ENCODE data around the gene LEPR.
"Not testable (repeated sequence)": the region's sequence is repeated elsewhere in the genome, so short reads cannot be mapped to it uniquely, and the experiment has no call there.

LEPR gene, protein sequence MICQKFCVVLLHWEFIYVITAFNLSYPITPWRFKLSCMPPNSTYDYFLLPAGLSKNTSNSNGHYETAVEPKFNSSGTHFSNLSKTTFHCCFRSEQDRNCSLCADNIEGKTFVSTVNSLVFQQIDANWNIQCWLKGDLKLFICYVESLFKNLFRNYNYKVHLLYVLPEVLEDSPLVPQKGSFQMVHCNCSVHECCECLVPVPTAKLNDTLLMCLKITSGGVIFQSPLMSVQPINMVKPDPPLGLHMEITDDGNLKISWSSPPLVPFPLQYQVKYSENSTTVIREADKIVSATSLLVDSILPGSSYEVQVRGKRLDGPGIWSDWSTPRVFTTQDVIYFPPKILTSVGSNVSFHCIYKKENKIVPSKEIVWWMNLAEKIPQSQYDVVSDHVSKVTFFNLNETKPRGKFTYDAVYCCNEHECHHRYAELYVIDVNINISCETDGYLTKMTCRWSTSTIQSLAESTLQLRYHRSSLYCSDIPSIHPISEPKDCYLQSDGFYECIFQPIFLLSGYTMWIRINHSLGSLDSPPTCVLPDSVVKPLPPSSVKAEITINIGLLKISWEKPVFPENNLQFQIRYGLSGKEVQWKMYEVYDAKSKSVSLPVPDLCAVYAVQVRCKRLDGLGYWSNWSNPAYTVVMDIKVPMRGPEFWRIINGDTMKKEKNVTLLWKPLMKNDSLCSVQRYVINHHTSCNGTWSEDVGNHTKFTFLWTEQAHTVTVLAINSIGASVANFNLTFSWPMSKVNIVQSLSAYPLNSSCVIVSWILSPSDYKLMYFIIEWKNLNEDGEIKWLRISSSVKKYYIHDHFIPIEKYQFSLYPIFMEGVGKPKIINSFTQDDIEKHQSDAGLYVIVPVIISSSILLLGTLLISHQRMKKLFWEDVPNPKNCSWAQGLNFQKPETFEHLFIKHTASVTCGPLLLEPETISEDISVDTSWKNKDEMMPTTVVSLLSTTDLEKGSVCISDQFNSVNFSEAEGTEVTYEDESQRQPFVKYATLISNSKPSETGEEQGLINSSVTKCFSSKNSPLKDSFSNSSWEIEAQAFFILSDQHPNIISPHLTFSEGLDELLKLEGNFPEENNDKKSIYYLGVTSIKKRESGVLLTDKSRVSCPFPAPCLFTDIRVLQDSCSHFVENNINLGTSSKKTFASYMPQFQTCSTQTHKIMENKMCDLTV

GRCh38 chr1:65420590-65421350 is at the start of gene LEPR, which contains the start of gene LEPROT:
TSS of gene LEPR (plus strand) at chr1:65420668. CDS start at chr1:65565566, 144,898 bp downstream.
TSS of gene LEPROT (plus strand) at chr1:65420668. CDS start at chr1:65420725, 57 bp downstream.
- TF ChIP-seq, protein P1, sequence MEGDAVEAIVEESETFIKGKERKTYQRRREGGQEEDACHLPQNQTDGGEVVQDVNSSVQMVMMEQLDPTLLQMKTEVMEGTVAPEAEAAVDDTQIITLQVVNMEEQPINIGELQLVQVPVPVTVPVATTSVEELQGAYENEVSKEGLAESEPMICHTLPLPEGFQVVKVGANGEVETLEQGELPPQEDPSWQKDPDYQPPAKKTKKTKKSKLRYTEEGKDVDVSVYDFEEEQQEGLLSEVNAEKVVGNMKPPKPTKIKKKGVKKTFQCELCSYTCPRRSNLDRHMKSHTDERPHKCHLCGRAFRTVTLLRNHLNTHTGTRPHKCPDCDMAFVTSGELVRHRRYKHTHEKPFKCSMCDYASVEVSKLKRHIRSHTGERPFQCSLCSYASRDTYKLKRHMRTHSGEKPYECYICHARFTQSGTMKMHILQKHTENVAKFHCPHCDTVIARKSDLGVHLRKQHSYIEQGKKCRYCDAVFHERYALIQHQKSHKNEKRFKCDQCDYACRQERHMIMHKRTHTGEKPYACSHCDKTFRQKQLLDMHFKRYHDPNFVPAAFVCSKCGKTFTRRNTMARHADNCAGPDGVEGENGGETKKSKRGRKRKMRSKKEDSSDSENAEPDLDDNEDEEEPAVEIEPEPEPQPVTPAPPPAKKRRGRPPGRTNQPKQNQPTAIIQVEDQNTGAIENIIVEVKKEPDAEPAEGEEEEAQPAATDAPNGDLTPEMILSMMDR (IDR thresholded peaks at IDR 0.05; ENCODE audit: low read depth, low read length) = no peak
- H3K4me3 ChIP-seq (ENCODE audit: low read depth, low read length) = peak within 1 kb of the TSS; percentile 83
- in situ Hi-C loops (cut with HindIII; ENCODE audit: low sequenced_read_pairs) = no loop called here
- DNase-seq (ENCODE audit: low read depth, low spot score) = peak; percentile 67

- no peak overlapping the region for H3K4me3 ChIP-seq (ENCODE audit: low read depth, low read length)
- TF ChIP-seq, protein P1 (IDR thresholded peaks at IDR 0.05; ENCODE audit: low read depth, low read length) = no peak
- in situ Hi-C loops (cut with HindIII; ENCODE audit: low sequenced_read_pairs) = no loop called here
- no peak for DNase-seq (ENCODE audit: low read depth, low spot score)
Measured at GRCh38 chr1:65371544-65371943, 48.9 kb upstream of the LEPR start.

DNA sequence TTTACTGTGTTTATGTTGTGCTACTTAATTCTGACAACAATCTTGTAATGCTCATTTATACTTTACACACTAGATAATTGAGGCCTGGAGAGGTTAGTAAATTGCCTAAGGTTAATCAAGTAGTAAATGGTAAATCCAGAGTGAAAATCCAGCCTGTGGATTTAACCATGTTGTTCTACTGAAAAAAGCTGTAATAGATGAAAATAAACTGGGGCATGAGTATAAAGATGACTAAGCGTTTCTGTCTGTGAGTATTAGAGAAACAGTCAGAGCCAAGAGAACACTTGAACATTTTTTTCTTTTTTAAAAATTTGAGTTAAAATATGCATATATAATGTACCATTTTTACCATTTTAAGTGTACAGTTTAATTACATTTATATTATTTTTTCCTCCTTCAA is 47.9 kb upstream of the LEPR start:
- DNase-seq (ENCODE audit: low read depth, low spot score) = peak; percentile 19
- in situ Hi-C loops (cut with HindIII; ENCODE audit: low sequenced_read_pairs) = no loop called here
- TF ChIP-seq, protein P1 (IDR thresholded peaks at IDR 0.05; ENCODE audit: low read depth, low read length) = no peak
- no peak overlapping the region for H3K4me3 ChIP-seq (ENCODE audit: low read depth, low read length)

GRCh38 chr1:65377496-65378246 is 42.8 kb upstream of the LEPR start:
- in situ Hi-C loops (cut with HindIII; ENCODE audit: low sequenced_read_pairs) = no loop called here
- TF ChIP-seq, protein P1 (IDR thresholded peaks at IDR 0.05; ENCODE audit: low read depth, low read length) = no peak
- no peak overlapping the region for H3K4me3 ChIP-seq (ENCODE audit: low read depth, low read length)
- DNase-seq (ENCODE audit: low read depth, low spot score) = no peak

DNA sequence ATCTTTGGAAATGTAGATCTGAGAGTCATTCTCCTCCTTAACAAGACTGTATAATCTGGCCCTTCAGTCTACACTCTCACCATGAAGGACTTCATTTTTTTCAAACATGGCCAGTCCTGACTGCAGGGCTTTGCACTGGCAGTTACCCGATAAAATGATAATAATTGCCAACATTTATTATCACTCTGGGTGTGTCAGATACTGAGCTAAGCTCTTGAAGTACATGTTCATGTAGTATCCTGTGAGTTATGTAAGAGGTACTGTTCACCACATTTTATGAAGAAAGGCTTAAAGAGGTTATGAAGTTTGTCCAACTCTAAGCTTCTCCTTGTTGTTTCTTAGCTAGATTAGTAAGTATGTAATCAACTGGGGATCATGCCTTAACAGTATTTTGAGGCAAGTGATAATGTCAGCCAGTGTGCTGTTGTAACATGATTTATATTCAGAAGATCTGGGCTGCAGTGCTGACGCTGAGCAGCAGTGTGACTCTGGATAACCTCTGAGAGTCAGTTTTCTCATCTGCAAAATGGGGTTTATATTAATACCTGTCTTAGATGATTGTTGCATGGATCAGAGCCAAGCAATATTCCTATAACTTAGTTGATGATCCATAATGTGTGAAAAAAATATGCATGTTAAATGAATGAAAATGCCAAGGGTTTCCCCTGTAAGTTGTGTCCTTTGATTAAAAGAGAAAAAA is 42.1 kb upstream of the LEPR start:
- DNase-seq (ENCODE audit: low read depth, low spot score) = no peak
- in situ Hi-C loops (cut with HindIII; ENCODE audit: low sequenced_read_pairs) = no loop called here
- TF ChIP-seq, protein P1 (IDR thresholded peaks at IDR 0.05; ENCODE audit: low read depth, low read length) = no peak

DNA sequence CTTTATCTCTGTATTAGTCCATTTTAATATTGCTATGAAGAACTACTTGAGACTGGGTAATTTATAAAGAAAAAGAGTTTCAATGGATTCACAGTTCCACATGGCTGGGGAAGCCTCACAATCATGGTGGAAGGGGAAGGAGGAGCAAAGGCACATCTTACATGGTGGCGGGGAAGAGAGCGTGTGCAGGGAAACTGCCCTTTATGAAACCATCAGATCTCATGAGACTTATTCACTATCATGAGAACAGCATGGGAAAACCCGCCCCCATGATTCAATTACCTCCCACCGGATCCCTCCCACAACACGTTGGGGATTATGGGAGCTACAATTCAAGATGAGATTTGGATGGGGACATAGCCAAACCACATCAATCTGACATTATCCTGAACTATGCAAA is 36.0 kb upstream of the LEPR start:
- DNase-seq (ENCODE audit: low read depth, low spot score); H3K4me3 ChIP-seq (ENCODE audit: low read depth, low read length); in situ Hi-C loops (cut with HindIII; ENCODE audit: low sequenced_read_pairs): not testable (repeated sequence)

More for the DNA sequence above, 42.1 kb upstream of the LEPR start:
- no peak overlapping the region for H3K4me3 ChIP-seq (ENCODE audit: low read depth, low read length)
